8988T (cell line): Measurements from ENCODE around the gene VCL.
"Not testable (repeated sequence)": the region's sequence is repeated elsewhere in the genome, so short reads cannot be mapped to it uniquely, and the experiment has no call there.

Experiments used
- DNase-seq: peaks from one replicate; pipeline ENCODE4 v3.0.0; 2011

VCL gene

DNA sequence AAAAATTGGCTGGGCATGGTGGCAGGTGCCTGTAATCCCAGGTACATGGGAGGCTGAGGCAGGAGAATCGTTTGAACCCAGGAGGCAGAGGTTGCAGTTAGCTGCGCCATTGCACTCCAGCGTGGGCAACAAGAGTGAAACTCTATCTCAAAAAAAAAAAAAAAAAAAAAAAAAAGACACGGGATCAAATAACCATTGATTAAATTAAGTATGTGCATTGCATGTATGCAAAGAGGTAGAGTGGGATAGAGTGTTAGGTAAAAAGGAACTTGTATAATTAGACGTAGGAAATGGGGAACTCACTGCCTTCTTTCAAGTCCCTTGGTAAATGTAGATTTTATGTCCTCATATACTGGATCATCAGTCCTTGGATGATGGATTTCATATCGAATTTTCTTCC, 13.1 kb downstream of the VCL start:
- no peak for DNase-seq

GRCh38 chr10:74011770-74012169, 13.9 kb downstream of the VCL start:
- no peak for DNase-seq

GRCh38 chr10:74012480-74012879, 14.6 kb downstream of the VCL start:
- DNase-seq: no peak

- DNase-seq: no peak
These were observed 15.1 kb downstream of the VCL start for GRCh38 chr10:74013004-74013403.

- not testable (repeated sequence) for DNase-seq
These were observed 16.7 kb downstream of the VCL start for GRCh38 chr10:74014574-74014973.

- DNase-seq: no peak
These were observed 20.3 kb downstream of the VCL start for GRCh38 chr10:74018241-74018640.

GRCh38 chr10:74021248-74022055, 23.5 kb downstream of the VCL start:
- DNase-seq: no peak

GRCh38 chr10:74022926-74023629, 25.2 kb downstream of the VCL start:
- no peak for DNase-seq

GRCh38 chr10:74024600-74024999, 26.7 kb downstream of the VCL start:
- DNase-seq: no peak

GRCh38 chr10:74025380-74025978, 27.6 kb downstream of the VCL start:
- DNase-seq: no peak

GRCh38 chr10:74026428-74027015, 28.6 kb downstream of the VCL start:
- DNase-seq: no peak

DNA sequence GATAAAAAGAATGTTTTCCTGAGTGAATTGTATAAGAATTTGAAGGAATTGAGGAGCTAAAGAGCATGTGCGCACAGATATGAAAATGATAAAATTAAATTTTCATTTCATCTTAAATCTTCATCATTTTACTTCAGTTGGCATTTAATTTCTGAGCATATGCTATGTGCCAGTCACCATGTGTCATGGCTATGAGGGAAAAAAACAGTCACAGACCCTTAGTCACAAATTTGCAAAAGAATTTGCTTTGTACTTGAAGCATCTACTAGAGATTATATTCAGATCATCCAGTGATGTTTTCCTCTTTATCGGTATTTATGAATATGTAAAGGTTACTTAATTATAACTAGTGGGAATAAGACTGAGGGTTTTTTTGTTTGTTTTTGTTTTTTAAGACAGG, 29.8 kb downstream of the VCL start:
- DNase-seq: no peak

GRCh38 chr10:74029943-74030342, 32.0 kb downstream of the VCL start:
- DNase-seq: no peak

DNA sequence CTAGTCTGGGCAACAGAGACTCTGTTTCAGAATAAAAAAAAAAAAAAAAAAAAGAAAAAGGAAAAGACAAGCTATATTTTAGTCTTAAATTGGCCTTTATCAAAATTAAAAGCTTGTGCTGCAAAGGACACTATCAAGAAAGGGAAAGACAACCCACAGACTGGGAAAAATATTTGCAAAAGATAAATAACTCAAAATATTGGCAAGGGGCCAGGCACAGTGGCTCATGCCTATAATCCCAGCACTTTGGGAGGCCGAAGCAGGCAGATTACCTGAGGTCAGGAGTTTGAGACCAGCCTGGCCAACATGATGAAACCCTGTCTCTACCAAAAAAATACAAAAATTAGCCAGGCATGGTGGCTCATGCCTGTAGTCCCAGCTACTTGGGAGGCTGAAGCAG, 34.3 kb downstream of the VCL start:
- DNase-seq: not testable (repeated sequence)

DNA sequence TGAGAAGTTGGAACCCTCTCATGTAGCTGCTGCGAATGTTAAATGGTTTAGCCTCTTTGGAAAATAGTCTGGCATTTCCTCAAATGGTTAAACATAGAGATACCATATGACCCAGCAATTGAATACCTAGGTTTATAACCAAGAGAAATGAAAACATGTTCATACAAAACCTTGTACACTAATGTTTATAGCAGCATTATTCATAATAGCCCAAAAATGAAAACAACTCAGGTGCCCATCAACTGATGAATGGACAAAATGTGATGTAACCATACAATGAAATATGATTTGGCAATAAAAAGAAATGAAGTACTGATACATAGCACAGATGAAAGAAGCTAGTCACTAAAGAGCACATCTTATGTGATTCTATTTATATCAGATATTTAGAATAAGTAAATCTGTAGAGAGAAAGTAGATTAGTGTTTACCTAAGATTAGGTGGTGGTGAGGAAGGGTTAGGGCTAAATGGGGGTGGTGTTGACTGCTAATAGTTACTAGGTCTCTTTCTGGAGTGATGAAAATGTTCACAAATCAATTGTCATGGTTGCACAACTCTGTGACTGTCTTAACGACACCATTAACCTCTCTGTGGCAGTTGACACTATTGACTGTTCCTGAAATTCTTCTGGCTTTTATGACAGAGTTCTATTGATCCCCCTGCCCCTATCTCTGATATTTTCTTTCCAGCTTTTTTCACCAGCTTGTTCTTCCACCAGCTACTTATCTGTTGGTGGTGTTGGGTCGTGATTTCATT, 35.2 kb downstream of the VCL start:
- no peak for DNase-seq

DNA sequence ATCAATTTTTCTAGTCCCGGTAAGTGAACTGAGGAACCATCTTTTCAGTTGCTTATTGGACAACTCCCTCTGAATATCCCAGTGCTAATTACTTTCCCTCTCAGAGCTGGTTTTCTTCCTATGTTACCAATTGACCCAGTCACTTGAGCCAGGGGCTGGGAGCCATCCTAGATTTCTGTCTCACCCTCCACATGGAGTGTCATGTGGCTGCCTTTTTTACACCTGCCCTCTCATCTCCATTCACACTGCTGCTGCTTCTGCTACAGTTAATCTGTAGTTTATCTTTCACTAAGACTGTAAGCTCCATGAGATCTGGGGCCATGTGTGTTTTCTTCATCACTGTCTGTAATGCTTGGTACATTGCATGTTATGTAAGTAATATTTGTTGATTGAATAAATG, 35.8 kb downstream of the VCL start:
- no peak for DNase-seq

GRCh38 chr10:74034301-74034700, 36.4 kb downstream of the VCL start:
- no peak for DNase-seq

DNA sequence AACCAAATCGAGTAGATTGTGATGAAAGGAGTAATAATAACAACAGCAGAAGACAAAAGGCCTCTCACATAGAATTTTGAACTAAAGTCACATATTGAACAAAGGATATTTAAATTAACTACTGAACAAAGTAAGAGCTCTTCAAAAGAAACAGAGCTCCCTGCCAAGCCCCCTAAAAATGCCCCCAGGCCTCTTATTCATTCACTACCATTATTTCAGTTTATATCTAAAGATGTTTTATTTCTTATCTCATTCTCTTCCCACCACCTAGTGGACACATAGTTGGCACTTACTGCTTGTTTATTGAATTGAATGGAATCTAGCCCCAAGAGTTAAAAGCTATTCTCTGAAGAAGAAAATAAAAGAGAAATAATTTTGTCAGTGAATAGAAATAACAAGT, 37.4 kb downstream of the VCL start:
- DNase-seq: no peak

GRCh38 chr10:74036474-74036873, 38.6 kb downstream of the VCL start:
- DNase-seq: no peak

- DNase-seq: no peak
These were observed 41.7 kb downstream of the VCL start for GRCh38 chr10:74039561-74040145.

DNA sequence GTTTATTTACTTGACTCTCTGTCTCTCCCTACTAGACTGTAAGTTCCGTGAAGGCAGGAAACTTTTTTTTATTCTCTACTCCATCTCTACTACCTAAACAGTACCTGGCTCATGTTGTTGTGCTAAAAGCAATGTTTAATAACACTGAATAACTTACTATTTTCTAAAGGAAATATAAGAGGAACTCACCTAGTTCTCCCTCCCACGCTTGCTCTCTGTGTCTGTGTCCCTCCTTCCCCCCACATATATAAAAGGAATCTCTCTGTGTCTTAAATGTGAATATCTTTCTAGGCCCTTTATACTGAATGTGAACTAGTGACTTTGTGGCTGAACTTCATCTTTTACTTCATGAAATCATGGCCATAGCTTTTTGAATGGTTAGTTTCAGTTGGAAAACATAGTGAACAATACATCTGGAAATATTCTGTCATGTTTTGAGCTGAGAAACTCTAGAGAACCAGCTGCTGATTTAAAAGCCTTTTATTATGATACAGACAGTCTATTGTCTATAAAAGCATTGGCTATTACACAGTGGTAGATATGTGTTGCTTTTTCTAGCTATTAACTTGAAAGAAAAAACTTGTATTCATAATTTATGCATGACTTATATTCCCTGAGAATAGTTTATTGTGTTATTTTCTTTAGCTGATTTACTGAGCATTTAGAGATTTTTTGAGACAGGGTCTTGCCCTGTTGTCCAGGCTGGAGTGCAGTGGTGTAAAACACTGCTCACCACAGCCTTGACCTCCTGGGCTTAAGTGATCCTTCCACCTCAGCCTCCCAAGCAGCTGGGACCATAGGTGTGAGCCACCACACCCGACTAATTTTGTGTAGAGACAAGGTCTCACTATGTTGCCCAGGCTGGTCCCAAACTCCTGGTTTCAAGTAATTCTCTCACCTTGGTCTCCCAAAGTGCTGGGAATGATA, 42.5 kb downstream of the VCL start:
- DNase-seq: no peak
